A549 treated with DMSO at 1 μM for 4 hours (cell line): Measurements from ENCODE around the gene ACSL1. TPM values are rescaled to one million over a fixed set of nuclear protein-coding genes. Genes with fewer than 3 reads are reported as not detected.

Source experiments
- total RNA-seq: library from RNA; stranded (reverse); fragments of 200-300 nt; extraction: Qiagen RNA extraction; gene quantifications from 5 replicates; pipeline ENCODE4 v1.2.3, GENCODE V29; 2022; ENCODE audit warnings: low read depth

Gene ACSL1, protein sequence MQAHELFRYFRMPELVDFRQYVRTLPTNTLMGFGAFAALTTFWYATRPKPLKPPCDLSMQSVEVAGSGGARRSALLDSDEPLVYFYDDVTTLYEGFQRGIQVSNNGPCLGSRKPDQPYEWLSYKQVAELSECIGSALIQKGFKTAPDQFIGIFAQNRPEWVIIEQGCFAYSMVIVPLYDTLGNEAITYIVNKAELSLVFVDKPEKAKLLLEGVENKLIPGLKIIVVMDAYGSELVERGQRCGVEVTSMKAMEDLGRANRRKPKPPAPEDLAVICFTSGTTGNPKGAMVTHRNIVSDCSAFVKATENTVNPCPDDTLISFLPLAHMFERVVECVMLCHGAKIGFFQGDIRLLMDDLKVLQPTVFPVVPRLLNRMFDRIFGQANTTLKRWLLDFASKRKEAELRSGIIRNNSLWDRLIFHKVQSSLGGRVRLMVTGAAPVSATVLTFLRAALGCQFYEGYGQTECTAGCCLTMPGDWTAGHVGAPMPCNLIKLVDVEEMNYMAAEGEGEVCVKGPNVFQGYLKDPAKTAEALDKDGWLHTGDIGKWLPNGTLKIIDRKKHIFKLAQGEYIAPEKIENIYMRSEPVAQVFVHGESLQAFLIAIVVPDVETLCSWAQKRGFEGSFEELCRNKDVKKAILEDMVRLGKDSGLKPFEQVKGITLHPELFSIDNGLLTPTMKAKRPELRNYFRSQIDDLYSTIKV
- total RNA-seq, result 11.4 to 13.5 TPM (median 12.1 TPM) in 5 replicates

GRCh38 chr4:184825896-184826690 lies at the start of gene ACSL1:
Gene ACSL1 (minus strand): TSS chr4:184825968. CDS start chr4:184803514, 22,454 bp downstream.

DNA sequence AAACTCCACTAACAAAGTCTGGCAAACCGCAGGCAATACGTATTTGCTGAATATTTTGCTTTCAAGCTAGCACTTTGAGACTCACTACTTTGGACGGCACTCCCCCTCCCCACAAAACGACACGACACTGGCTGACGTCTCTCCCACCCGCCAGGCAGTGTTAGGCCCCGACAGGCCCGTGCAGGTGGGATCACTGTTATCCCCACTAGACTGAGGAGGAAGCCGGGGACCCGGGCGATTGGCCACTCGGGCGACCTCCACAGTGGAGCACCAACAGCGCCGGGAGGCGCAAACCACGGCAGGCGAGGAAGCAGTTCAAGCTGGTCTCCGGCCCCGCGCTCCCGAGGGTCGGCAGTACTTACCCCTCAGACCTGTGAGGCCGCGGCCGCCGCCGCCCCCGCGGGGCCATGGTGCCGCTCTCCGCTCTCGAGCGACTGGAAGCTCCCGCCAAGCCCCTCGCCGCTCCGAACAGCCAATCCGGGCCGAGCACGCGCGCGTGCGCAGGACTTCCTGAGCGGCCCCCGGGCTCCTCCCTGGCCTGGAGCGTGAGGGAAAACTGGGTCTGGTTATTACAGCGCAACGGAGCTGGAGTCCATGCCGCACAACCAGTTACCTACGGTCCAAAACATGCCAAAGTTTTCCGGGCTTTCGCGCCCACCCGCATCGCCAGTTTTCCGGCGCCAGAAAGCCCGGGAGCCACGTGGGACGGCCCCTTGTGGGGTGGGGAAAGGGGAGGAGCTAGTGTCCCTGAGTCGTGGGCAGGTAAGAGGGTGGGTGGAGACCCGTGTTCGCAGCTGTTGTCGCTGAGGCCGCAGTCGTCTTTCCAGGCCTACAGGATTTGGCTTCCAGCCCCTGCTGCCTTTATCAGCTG lies 91.9 kb downstream of the ACSL1 start, which contains the start of gene CENPU:
TSS of gene CENPU (minus strand) at position 443 of the 871 bp plus-strand sequence. CDS start at position 409, 34 bp downstream.

Other genes starting within 250 kb of the ACSL1 start
- gene CASP3, start 176.5 kb downstream of the ACSL1 start, total RNA-seq, result 21.2 to 26.6 TPM (median 24.3 TPM) in 5 replicates
- 4.5 to 7.5 TPM (median 7.1 TPM) in 5 replicates for gene PRIMPOL, start 176.2 kb downstream of the ACSL1 start, total RNA-seq
- gene CENPU, start 91.9 kb downstream of the ACSL1 start, total RNA-seq, result 22.8 to 25.8 TPM (median 25.4 TPM) in 5 replicates
- gene HELT, start 192.5 kb upstream of the ACSL1 start, total RNA-seq, result not detected in 5 replicates